Tongue (tissue), 2 donors: ENCODE measurements around the gene LCN15. TPM values are rescaled to one million over a fixed set of nuclear protein-coding genes. Genes with fewer than 3 reads are reported as not detected.

Source experiments
- DNase-seq: peaks from one replicate; pipeline ENCODE4 v3.0.0-alpha.2; 2015
- total RNA-seq: library from RNA; depleted of rRNA; stranded (reverse); fragments of >200 nt; gene quantifications from one replicate; pipeline ENCODE4 v1.2.3, GENCODE V29; 2014

The LCN15 gene
- total RNA-seq, 1 donor from 2014 or later: not detected

DNA sequence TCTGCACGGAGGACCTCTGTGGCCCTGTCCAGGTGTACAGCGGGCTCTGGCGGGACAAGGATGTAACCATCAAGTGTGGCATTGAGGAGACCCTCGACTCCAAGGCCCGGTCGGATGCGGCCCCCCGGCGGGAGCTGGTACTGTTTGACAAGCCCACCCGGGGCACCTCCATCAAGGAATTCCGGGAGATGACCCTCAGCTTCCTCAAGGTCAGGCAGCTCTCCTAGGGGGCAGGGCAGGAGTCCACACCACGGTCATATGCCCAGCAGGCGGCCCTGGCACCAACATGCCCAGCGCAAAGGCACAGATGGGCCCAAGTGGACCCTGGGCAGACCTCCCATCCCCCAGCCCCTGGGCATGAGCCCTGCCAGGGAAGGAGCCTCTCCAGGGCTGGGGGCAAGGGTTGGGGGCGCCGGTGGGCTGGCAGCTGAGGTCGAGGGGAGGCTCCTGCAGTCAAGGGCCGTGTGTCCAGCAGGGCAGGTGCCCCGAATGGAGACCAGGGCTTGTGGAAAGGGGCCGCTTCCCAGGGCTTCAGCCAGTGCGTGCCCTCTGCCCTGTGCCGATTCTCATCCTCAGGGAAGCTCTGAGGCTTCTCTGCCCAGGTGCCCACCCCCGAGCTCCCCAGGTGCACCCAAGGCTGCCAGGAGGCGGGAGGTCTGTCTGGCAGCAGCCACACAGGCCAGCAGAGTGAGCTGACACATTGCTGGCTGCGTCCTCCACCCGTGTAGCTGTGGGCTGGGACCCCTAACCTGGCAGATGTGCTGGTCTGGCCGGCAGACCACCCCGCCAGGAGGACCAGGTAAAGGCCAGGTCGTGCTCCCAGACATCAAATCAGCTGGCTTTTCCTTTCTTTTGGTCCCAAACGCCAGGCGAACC, 42.0 kb downstream of the LCN15 start:
- no peak for DNase-seq

DNA sequence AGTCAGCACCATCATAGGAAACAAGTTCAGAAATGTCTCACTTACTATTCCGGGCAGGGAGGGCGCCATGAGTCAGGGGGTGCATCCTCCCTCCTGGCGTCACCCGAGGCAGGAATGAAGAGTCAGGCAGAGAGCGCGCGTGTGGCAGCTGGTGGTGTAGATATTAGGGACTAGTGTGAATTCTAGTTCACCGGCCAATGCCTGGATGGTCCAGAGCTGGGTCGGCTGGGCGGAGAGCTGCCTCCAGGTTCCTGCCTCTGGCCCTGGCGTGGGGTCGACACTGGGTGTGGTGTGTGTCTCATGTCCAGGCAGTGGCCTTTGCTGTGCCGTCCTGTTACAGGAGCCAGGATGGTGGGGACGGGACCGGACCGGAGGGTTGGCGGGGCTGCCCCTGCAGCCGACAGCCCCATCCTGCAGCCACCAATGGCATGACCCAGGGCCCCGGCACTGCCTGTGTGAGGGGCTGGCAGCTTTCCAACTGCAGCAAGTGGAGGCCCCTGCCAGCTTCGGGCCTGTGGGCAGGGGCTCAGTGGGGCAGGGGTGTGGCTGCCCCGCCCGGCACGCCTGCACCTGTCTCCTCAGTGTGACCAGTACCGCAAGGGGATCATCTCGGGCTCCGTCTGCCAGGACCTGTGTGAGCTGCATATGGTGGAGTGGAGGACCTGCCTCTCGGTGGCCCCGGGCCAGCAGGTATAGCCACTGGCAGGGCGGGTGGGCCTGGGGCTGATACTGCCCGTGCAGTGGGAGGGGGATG, 42.8 kb downstream of the LCN15 start:
- DNase-seq: peak; percentile 61

DNA sequence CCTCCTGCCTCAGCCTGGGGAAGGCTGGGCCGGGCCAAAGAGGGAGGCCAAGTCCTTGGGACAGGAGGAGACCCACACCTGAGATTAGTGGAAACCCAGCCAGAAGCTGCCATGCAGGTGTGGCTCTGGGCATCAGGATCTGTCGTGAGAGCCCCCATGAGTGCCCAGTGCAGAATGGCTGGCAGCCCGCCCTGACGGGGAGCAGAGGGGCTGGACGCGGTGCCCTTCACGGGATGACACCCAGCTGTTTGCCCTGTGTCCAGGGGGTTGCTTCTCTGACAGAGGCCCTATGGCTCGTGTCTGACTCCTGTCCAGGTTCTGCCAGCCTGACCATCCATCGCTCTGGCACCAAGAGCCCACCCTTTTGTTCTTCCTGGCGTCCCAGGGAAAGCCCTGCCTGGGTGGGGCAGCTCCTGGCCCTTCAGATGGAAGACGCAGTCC, 43.4 kb downstream of the LCN15 start:
- DNase-seq: no peak

DNA sequence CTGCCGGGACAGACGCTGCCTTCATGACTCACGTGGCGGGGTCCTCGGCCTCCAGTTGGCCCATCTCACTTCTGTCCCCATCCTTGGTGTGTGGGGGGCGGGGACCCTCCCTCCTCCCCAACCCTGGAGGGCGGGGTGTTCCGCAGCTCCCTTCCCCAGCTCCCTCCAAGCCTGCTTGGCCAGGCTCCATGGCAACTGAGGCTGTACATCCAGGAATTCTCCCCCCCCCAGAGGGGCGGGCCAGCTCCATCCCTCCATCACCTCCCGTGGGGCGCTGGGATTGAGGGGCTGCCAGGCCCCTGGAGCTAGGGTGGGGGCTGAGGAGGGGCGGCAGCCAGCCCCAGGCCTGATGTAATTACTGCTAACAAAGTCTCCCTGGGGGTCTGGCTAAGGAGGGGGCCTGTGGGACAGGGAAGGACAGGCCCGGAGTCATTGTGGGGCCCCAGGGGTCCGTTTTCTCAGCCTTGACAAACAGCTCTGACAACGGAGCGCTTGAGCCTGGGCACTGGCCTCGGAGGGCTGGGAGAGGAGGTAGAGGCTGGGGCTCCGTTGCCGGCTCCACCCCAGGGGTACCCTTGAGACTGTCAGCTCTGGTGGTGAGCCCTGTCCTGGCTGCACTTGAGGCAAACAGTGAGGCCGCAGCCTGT, 43.9 kb downstream of the LCN15 start:
- peak; percentile 69 for DNase-seq

DNA sequence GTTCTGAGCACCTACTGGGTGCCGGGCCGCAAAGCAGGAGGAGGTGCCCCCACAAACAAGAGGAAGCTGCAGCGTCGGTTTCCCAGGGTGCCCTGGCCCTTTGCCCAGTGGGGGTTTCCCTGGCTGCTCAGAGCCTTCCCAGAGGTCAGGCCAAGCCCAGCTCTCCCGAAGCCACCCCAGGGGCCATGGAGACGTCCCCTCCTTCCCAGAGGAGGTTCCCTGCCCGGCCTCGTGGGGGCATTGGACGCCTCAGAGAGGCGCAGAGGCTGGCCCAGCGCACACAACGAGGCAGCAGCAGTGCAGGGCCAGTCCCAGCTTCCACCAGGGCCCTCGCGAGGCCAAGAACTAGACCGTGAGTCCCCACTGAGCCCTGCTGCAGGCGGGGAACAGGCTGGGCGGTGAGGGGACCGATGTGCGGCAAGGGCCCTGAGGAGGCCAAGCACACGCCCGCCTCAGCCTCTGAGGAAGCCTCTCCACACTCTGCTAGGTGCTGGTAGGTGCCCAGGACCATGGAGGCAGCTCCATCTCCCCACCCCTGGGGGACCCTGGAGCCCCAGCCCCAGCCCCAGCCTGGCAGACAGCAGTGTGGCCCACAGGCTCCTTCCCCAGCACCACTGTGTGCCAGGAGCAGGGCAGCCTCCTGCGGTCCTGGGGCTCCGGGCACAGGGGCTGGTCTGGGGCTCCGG, 45.0 kb downstream of the LCN15 start:
- no peak for DNase-seq

DNA sequence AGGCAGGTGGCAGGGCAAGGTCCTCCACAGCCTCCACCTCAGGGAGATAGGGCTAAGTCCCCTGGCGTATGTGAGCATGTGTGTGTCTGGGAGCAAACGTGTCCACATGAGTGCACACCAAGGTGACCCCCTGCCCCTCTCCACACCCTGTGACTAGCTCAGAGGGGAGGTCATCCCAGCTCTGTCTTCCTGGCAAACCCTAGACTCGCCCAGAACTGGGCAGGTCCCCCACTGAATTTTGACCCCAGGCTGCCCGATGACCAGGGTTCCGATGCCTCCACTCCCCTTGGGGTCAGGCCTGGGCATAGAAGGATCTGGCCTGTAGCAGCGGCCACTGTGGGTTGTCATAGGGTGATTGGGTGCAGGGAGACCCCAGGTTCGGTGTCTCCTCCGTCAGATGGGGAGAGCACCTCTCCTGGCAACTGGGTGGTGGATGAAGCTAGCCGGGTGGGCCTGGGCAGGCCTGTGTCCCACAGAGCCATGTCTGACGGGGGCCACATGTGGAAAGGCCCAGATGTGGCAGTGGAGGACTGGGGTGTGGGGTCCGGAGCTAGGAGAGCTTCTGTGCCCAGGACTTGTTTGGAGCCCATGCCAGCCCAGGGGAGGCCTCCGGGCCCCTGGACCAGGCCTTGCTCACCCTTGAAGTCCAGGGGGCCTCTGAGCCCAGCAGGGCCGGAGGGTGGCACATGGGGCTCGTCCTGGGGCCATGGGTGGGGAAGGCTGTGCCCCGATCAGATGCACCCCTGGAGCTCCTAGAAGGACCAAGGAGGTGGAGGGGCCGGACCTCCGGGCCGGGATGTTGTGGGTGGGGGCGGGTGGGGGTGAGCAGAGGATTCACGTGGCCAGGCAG, 45.7 kb downstream of the LCN15 start:
- no peak for DNase-seq

DNA sequence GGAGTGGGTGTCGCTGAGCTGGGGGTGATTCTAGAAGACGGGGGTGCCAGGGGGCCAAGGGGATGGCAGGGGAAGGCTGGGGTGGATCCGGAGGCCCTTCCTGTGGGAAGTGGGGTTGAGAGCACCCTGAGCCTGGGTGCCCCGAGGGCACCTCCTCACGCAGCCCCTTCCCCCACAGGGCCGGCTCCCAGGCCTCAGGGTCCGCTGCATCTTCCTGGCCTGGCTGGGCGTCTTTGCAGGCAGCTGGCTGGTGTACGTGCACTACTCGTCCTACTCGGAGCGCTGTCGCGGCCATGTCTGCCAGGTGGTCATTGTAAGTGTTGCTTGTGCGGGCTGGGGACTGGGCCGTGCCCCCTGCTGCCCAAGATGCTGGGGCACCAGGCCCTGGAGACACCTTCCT, 46.9 kb downstream of the LCN15 start:
- DNase-seq: no peak

DNA sequence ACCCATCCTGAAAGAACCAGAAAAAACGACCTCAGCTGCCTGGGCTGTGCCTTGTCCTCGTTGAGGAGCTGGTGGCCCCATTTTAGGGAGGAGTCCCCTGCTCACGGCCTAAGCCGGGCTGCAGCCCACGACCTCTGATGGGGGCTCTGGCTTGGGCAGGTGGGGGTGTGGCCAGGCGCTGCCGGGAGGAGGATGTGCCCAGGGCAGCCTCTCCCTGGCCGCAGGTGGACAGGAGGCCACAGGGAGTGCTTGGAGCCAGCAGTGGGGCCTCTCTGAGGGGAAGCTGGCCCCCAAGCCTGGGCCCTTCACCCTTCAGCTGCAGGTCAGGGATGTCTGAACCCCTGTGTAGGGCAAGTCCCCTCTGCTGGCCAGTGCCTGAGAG, 49.4 kb downstream of the LCN15 start:
- DNase-seq: no peak

DNA sequence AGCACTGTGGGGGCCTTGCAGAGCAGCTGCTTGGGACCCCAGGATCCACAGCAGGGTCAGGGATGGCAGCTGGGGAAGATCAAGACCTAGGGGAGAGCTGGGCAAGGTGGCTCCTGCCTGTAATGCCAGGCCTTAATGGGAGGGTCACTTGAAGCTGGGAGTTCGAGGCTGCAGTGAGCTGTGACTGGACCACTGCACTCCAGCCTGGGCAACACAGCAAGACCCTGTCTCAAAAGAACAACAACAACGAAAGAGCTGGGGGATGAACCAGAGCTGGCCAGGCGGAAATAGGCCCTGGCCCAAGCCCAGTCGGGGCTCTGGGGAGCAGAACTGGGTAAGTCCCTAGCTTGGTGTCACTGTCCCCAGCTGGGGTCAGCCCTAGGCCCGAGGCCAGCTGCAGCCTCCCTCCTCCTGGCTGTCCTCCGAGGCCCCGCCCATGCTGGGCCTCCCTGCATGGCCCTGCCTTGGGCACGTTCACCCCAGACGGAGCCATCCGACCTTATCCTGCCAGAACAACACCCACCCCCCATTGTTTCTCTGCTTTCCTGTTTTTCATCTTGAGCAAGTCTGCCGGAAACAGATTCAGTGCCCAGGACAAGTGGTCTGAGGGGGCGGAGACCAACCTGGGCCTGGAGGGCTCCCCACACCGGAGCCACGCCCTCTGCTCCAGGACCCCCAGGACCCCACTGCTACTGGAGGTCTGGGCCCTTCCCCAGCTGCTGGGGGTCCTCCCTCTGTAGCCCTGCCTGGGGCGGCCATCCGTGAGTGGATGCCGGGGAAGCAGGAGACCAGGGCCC, 50.0 kb downstream of the LCN15 start:
- no peak for DNase-seq

DNA sequence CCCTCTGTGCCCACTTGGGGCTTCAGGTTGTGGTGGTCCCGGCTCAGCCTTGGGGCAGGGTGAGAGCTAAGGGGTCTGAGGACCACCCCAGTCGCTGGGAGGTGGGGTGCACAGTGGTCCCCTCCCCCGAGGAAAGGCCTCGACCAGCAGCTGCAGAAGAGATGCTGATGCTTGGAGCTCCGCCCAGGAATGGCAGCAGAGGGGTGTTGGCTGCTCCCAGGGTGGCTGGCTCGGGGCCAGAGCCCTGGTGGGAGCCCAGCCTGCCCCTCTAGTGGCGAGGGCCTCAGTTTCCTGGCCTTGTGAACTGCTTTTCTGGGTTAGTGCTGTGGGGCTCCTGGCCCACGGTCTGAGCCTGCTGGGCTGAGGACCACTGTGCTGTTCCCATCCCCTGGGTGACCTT, 50.8 kb downstream of the LCN15 start:
- peak; percentile 57 for DNase-seq

DNA sequence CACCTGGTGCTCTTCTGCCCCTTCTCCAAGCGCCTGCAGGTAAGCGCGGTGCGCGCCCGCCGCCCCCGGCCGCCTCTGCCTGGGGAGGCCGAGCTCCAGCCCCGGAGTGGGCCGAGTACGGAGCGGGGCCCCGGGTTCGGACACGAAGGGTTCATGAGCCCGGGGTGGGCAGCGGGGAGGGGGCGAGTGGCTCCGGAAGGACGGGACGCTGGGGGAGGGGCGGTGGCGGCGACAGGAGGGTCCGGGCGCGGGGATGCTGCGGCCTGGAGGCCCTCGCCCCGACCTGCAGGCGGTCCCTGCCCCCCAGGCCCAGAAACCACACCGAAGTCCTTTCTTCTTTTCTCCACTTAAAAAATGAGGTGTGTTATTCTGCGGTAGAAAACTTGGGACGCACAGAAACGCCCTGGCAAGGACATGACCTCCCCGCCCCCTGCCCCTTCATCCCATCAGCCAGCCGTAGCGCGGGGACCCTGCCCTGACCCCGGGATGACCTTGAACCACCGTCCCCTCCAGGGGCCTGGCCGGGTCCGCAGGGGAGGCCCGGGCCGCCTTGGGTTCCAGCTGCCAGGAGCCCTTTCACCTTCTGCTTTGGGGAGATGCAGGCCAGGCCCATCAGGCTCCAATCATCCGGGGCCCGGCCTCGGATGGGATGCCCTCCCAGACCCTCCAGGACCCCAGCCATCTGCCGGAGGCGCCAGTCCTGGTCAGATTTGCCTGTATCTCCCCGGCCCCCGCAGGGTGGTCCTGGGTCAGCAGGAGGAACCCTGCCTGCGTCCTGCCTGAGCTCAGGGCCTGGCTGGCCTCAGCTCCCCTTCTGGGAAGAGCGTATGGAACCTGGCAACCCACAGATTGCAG, 51.4 kb downstream of the LCN15 start:
- DNase-seq: no peak

DNA sequence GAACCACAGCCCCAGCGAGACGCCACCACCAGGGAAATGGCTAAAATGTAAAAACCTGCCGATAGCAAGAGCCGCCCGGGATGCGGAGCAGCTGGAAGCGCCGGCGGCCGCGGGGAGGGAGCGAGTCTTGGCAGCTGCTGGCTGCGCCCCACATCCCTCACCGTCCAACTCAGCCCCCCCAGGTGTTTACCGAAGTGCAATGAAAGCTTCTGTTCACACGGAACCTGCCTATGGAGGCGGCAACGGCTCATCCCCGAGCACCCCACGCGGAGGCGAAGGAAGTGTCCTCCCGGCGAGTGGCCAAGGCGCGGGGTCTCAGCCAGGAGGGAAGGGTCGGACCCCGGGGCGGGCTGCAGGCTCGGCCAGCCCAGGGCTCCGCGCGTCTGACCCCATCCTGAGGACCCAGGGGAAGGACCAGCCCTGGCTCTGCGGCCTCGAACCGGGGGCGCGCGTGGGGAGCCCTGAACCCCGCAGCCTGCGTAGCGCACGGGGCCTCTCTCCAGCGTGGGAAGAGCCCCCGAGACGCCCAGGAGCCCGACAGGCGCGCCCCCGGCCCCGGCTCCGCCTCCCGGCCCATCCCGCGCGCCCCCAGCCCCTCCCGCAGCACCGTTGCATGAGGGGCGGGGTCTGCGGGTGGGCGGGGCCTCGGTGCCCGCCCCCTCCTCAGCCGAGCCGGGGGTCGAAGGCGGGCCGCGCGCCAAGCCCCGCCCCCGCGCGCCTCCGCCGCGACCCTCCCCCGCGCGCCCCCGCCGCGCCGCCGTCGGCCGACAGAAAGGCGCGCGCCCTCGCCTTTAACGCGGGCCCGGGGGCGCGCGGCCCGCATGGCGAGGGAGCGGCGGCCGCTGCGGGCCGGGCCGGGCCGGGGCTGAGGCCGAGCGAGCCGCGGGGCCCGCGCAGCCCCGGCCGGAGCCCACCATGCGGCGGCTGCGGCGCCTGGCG, 52.3 kb downstream of the LCN15 start, which contains the start of gene DIPK1B:
Gene DIPK1B (plus strand): TSS at position 822 of the 939 bp plus-strand sequence. CDS start 94 bp downstream, at position 916.
- peak; percentile 78 for DNase-seq

DNA sequence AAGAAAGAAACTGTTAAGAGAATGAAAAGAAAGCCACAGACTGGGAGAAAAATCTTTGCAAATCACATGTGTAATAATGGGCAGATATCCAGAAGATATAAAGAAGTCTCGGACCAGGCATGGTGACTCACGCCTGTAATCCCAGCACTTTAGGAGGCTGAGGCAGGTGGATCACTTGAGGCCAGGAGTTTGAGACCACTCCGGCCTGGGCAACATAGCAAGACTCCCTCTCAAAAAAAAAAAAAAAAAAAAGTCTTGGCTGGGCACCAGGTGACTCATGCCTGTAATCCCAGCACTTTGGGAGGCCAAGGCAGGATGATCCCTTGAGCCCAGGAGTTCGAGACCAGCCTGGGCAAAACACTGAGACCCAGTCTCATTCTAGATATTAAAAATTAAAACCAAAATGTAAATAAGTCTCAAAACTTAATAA, 53.1 kb downstream of the LCN15 start:
- peak; percentile 38 for DNase-seq

DNA sequence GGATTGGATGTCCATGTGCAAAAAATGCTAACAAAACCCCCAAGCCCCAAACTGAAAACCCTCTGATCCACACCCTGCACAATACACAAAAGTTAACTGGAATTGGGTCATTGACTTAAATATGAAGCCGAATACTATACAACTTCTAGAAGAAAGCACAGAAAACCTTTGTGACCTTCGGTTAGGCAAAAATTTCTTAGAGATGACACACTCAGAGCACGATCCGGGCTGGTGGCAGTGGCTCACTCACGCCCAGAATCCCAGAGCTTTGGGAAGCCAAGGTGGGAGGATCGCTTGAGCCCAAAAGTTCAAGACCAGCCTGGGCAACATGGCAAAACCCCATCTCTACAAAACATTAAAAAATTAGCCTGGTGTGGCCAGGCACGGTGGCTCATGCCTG, 53.8 kb downstream of the LCN15 start:
- no peak for DNase-seq
